Heart right ventricle (tissue), 16 donors: ENCODE results near the gene ATF3. TPM values are rescaled to one million over a fixed set of nuclear protein-coding genes. Genes with fewer than 3 reads are reported as not detected.

Source experiments
- ATAC-seq, 8 donors: fragments of 200-7000 bp; cut with Tn5 transposase; one replicate each; pipeline ENCODE4 v1.9.1; 2020; ENCODE audit warnings: mild to moderate bottlenecking in 8 of 8, moderate library complexity in 8 of 8, moderate number of reproducible peaks in 1 of 8
- DNase-seq, 2 donors: peaks; one replicate each; pipeline ENCODE4 v3.0.0-alpha.2; 2020
- H3K27ac ChIP-seq, 10 donors: fragments of 200-600 bp; sonication (generic) in 2 of 10; one replicate each; pipeline versions ENCODE4 v1.5.0 to v1.8.0; 2020 to 2022; ENCODE audit warnings: mild to moderate bottlenecking in 3 of 10
- H3K27me3 ChIP-seq, 7 donors: fragments of 200-600 bp; one replicate each; pipeline ENCODE4 v1.8.0; 2021 to 2022; ENCODE audit warnings: mild to moderate bottlenecking in 2 of 7
- H3K36me3 ChIP-seq, 9 donors: fragments of 200-600 bp; sonication (generic) in 1 of 9; one replicate each; pipeline versions ENCODE4 v1.5.0 to v1.8.0; 2020 to 2022; ENCODE audit warnings: mild to moderate bottlenecking in 2 of 9
- H3K4me1 ChIP-seq, 9 donors: fragments of 200-600 bp; sonication (generic) in 1 of 9; one replicate each; pipeline versions ENCODE4 v1.5.0 to v1.8.0; 2020 to 2022; ENCODE audit warnings: mild to moderate bottlenecking in 4 of 9
- H3K4me3 ChIP-seq, 10 donors: fragments of 200-600 bp; sonication (generic) in 2 of 10; one replicate each; pipeline versions ENCODE4 v1.5.0 to v1.8.0; 2020 to 2022; ENCODE audit warnings: mild to moderate bottlenecking in 7 of 10, moderate library complexity in 2 of 10
- H3K9me3 ChIP-seq, 11 donors: fragments of 200-600 bp in 10 of 11; sonication (generic) in 2 of 11; one replicate each; pipeline versions ENCODE4 v1.5.0 to v1.8.0; 2013 to 2022; ENCODE audit warnings: mild to moderate bottlenecking in 2 of 11, control low read depth in 1 of 11, moderate library complexity in 1 of 11
- CTCF ChIP-seq, 9 donors: fragments of 200-600 bp; sonication (generic) in 2 of 9; IDR thresholded peaks; one replicate each; pipeline versions ENCODE4 v1.5.0 to v1.8.0; 2021 to 2022; ENCODE audit warnings: antibody characterized with exemption in 9 of 9, mild to moderate bottlenecking in 5 of 9, moderate library complexity in 1 of 9
- WGBS, 2 donors: extraction: QIAGEN DNeasy Blood & Tissue Kit; methylation state at CpG; one replicate each; pipeline ENCODE4 v1.1.7; 2013; ENCODE audit warnings: inconsistent platforms in 1 of 2; 5-methylcytosine and 5-hydroxymethylcytosine counted together
- intact Hi-C, 10 donors: fragments of 100-400 bp; cut with DNase I; formaldehyde crosslinking; loops; one replicate each; pipeline versions ENCODE4 v1.11.1 to v1.14.2; 2022
- polyA plus RNA-seq, 2 donors: library from polyadenylated mRNA; stranded (reverse); fragments of 200-250 nt; gene quantifications; one replicate each; pipeline ENCODE4 v1.2.3, GENCODE V29; 2013
- total RNA-seq, 10 donors: library from RNA; stranded (reverse); fragmentation: NEBNext Ultra II Directional in 3 of 10; extraction: Animal tissue kit (Norgen Biotek cat#: 25700) in 3 of 10; gene quantifications; one replicate each; pipeline versions ENCODE4 v1.2.1 to v1.2.4, GENCODE V29; 2021 to 2023
- donor health status: Arrhythmogenic right ventricular cardiomyopathy.
- donor health status: ischemic (EF 13 %, LVEDD 7.1; RV severe dilation, severe dysfunction).
- donor health status: healthy with polysubstance abuse.
- donor health status: DM: no; HTN: yes; CAD: no.
- donor health status: DM: no; HTN: no; CAD: no.
- donor health status: ischemic (EF 25% LVEDD 6.9; RV normal size, moderate dysfunction).
- donor health status: ischemic (EF 25% LVEDD 5.7; RV mildly dilated, moderate dysfunction).
- donor health status: healthy.
- donor health status: DM: yes; HTN: yes; CAD: no.
- donor health status: Ischemic cardiomyopathy.
- donor health status: ischemic (EF 35%, LVEDD 5.7; RV mildly dilated, moderate dysfunction).
- donor health status: nonischemic (EF 11% LVEDD 7.7; RV severe dilation, severe dysfunction).
- donor health status: DM: yes; HTN: yes; CAD: no.
- donor health status: PGD.
- donor health status: ischemic (EF 29% LVEDD 5.4; RV normal size, mild dysfunction).
- donor health status: nonischemic (EF 23%, LVEDD 6.1; RV moderate dilation, normal function).

Gene ATF3
- total and polyA plus RNA-seq, 12 donors = 8.4 to 684 (median 25.9) TPM

GRCh38 chr1:212645546-212646543 lies 37.3 kb downstream of the ATF3 start:
- DNase-seq (no peak), ATAC-seq (no peak)
- Histone ChIP-seq H3K9me3 (peaks cover 0 to 3% (median 0%) of the 10 kb centered on the region in 11 donors), H3K36me3 (no peaks in the 10 kb centered on the region), H3K4me1 (peaks cover 0 to 18% (median 8%) of the 10 kb centered on the region in 9 donors), H3K27me3 (no peaks in the 10 kb centered on the region), H3K4me3 (no peak overlapping the region), H3K27ac (no peak overlapping the region)
- WGBS, 2 donors = 85 to 88% methylated on average over 13 of the region's 13 CpGs
- no peak for TF ChIP-seq CTCF (IDR thresholded peaks at IDR 0.05)
- intact Hi-C loops = loop anchor here in 1 of 10 donors (5.0 kb wide), 1 partner anchor 421 kb away; no protein-coding TSS in a partner anchor

GRCh38 chr1:212646588-212646987 lies 38.0 kb downstream of the ATF3 start:
- Histone ChIP-seq H3K9me3 (no peaks in the 10 kb centered on the region), H3K36me3 (no peaks in the 10 kb centered on the region), H3K27ac (no peak overlapping the region), H3K4me1 (peaks cover 0 to 23% (median 8%) of the 10 kb centered on the region in 9 donors), H3K27me3 (no peaks in the 10 kb centered on the region), H3K4me3 (no peak overlapping the region)
- intact Hi-C loops = loop anchor here in 1 of 10 donors (5.0 kb wide), 1 partner anchor 421 kb away; no protein-coding TSS in a partner anchor
- DNase-seq = no peak
- TF ChIP-seq CTCF (IDR thresholded peaks at IDR 0.05) = no peak
- 89 to 92% methylated on average over 19 of the region's 19 CpGs for WGBS, 2 donors
- peak in 1 of 8 donors; percentile 12 for ATAC-seq

GRCh38 chr1:212647004-212647403 lies 38.4 kb downstream of the ATF3 start:
- H3K36me3 ChIP-seq = no peaks in the 10 kb centered on the region
- no peak for DNase-seq
- H3K4me1 ChIP-seq = peaks cover 0 to 24% (median 8%) of the 10 kb centered on the region in 9 donors
- no peak overlapping the region for H3K27ac ChIP-seq
- intact Hi-C loops = loop anchor here in 1 of 10 donors (5.0 kb wide), 1 partner anchor 420 kb away; no protein-coding TSS in a partner anchor
- ATAC-seq = peak in 1 of 8 donors; percentile 20
- no peak for TF ChIP-seq CTCF (IDR thresholded peaks at IDR 0.05)
- H3K27me3 ChIP-seq = no peaks in the 10 kb centered on the region
- WGBS, 2 donors = 91 to 95% methylated on average over 11 of the region's 11 CpGs
- H3K9me3 ChIP-seq = no peaks in the 10 kb centered on the region
- H3K4me3 ChIP-seq = no peak overlapping the region

- intact Hi-C loops = loop anchor here in 1 of 10 donors (5.0 kb wide), 1 partner anchor 419 kb away; no protein-coding TSS in a partner anchor
- no peak for DNase-seq
- Histone ChIP-seq H3K9me3 (no peaks in the 10 kb centered on the region), H3K4me1 (peaks cover 0 to 24% (median 8%) of the 10 kb centered on the region in 9 donors), H3K36me3 (no peaks in the 10 kb centered on the region), H3K27me3 (no peaks in the 10 kb centered on the region), H3K4me3 (no peak overlapping the region), H3K27ac (no peak overlapping the region)
- no peak for TF ChIP-seq CTCF (IDR thresholded peaks at IDR 0.05)
- 80 to 84% methylated on average over 3 of the region's 3 CpGs for WGBS, 2 donors
- no peak for ATAC-seq
Measured at GRCh38 chr1:212648431-212648830, 39.9 kb downstream of the ATF3 start.
